SK-N-SH treated with all-trans-retinoic acid at 6 μM for 48 hours (cell line): ENCODE measurements around the gene IDUA.

Experiments used
- ATAC-seq: fragments of 200-7000 bp; cut with Tn5 transposase; 3 replicates; pipeline ENCODE4 v1.9.1; 2020; ENCODE audit warnings: mild to moderate bottlenecking, moderate library complexity
- ARNTL ChIP-seq: fragments of 450-650 bp; formaldehyde crosslinking; IDR thresholded peaks from 2 replicates; pipeline ENCODE4 v1.5.0; 2020; ENCODE audit warnings: low read depth, mild to moderate bottlenecking, moderate library complexity, borderline replicate concordance
- BACH2 ChIP-seq: fragments of 250-450 bp; sonication (Bioruptor Pico); IDR thresholded peaks from 2 replicates; pipeline ENCODE4 v1.9.0; 2021; ENCODE audit warnings: mild to moderate bottlenecking, borderline replicate concordance
- CSDC2 ChIP-seq: fragments of 250-450 bp; sonication (Bioruptor Pico); IDR thresholded peaks from 2 replicates; pipeline ENCODE4 v1.5.0; 2020; ENCODE audit warnings: mild to moderate bottlenecking, moderate library complexity
- ESRRG ChIP-seq: fragments of 250-450 bp; sonication (Bioruptor Pico); IDR thresholded peaks from 2 replicates; pipeline ENCODE4 v1.6.1; 2021; ENCODE audit warnings: mild to moderate bottlenecking
- GLIS3 ChIP-seq: fragments of 250-450 bp; sonication (Bioruptor Pico); IDR thresholded peaks from 2 replicates; pipeline ENCODE4 v1.5.0; 2020; ENCODE audit warnings: mild to moderate bottlenecking, moderate library complexity
- ISL1 ChIP-seq: fragments of 250-450 bp; sonication (Bioruptor Pico); IDR thresholded peaks from 2 replicates; pipeline ENCODE4 v2.1.2; 2022; ENCODE audit warnings: mild to moderate bottlenecking, moderate library complexity
- OSR1 ChIP-seq: fragments of 250-450 bp; sonication (Bioruptor Pico); IDR thresholded peaks from 2 replicates; pipeline ENCODE4 v1.8.0; 2022; ENCODE audit warnings: moderate library complexity, mild to moderate bottlenecking, inconsistent platforms
- PPARA ChIP-seq: fragments of 250-450 bp; sonication (Bioruptor Pico); IDR thresholded peaks from 2 replicates; pipeline ENCODE4 v1.5.0; 2020; ENCODE audit warnings: mild to moderate bottlenecking, borderline replicate concordance
- RARB ChIP-seq: fragments of 250-450 bp; sonication (Bioruptor Pico); IDR thresholded peaks from 2 replicates; pipeline ENCODE4 v1.8.0; 2021; ENCODE audit warnings: mild to moderate bottlenecking, moderate library complexity
- SNAI2 ChIP-seq: fragments of 250-450 bp; sonication (Bioruptor Pico); IDR thresholded peaks from 2 replicates; pipeline ENCODE4 v1.5.0; 2020; ENCODE audit warnings: mild to moderate bottlenecking, moderate library complexity
- TCF4 ChIP-seq: fragments of 250-450 bp; sonication (Bioruptor Pico); IDR thresholded peaks from 2 replicates; pipeline ENCODE4 v1.8.0; 2021; ENCODE audit warnings: mild to moderate bottlenecking, moderate library complexity, borderline replicate concordance
- ZC3H10 ChIP-seq: fragments of 250-450 bp; sonication (Bioruptor Pico); IDR thresholded peaks from 2 replicates; pipeline ENCODE4 v1.5.1; 2021; ENCODE audit warnings: mild to moderate bottlenecking, moderate library complexity
- ZFP3 ChIP-seq: fragments of 250-450 bp; sonication (Bioruptor Pico); IDR thresholded peaks from 2 replicates; pipeline ENCODE4 v1.5.0; 2020; ENCODE audit warnings: mild to moderate bottlenecking, moderate library complexity
- ZFP30 ChIP-seq: fragments of 450-650 bp; formaldehyde crosslinking; IDR thresholded peaks from 2 replicates; pipeline ENCODE4 v1.5.0; 2022; ENCODE audit warnings: mild to moderate bottlenecking, moderate library complexity
- ZNF565 ChIP-seq: fragments of 450-650 bp; formaldehyde crosslinking; conservative IDR thresholded peaks from 2 replicates; pipeline ENCODE4 v1.5.0; 2020; ENCODE audit warnings: low read depth, mild to moderate bottlenecking, moderate library complexity
- ZNF70 ChIP-seq: fragments of 450-650 bp; formaldehyde crosslinking; IDR thresholded peaks from 2 replicates; pipeline ENCODE4 v1.5.0; 2020; ENCODE audit warnings: mild to moderate bottlenecking, moderate library complexity
- ZNF8 ChIP-seq: fragments of 450-650 bp; formaldehyde crosslinking; IDR thresholded peaks from 2 replicates; pipeline ENCODE4 v1.5.0; 2020; ENCODE audit warnings: mild to moderate bottlenecking, moderate library complexity
- TF ChIP-seq, protein P1 (sequence below): fragments of 250-450 bp; sonication (Bioruptor Pico); IDR thresholded peaks from 2 replicates; pipeline ENCODE4 v1.8.0; 2021; ENCODE audit warnings: low read depth, mild to moderate bottlenecking, moderate library complexity, borderline replicate concordance
- TF ChIP-seq, protein P2 (sequence below): fragments of 250-450 bp; sonication (Bioruptor Pico); IDR thresholded peaks from 2 replicates; pipeline ENCODE4 v1.5.1; 2020; ENCODE audit warnings: low read depth, mild to moderate bottlenecking, moderate library complexity
- TF ChIP-seq, protein P3 (sequence below): fragments of 250-450 bp; sonication (Bioruptor Pico); IDR thresholded peaks from 2 replicates; pipeline ENCODE4 v1.5.1; 2021; ENCODE audit warnings: mild to moderate bottlenecking, moderate library complexity
- TF ChIP-seq, protein P4 (sequence below): fragments of 250-450 bp; sonication (Bioruptor Pico); IDR thresholded peaks from 2 replicates; pipeline ENCODE4 v1.5.0; 2020; ENCODE audit warnings: mild to moderate bottlenecking, moderate library complexity
- TF ChIP-seq, protein P5 (sequence below): fragments of 250-450 bp; sonication (Bioruptor Pico); IDR thresholded peaks from 2 replicates; pipeline ENCODE4 v1.8.0; 2020; ENCODE audit warnings: mild to moderate bottlenecking, moderate library complexity, borderline replicate concordance

The IDUA gene

DNA sequence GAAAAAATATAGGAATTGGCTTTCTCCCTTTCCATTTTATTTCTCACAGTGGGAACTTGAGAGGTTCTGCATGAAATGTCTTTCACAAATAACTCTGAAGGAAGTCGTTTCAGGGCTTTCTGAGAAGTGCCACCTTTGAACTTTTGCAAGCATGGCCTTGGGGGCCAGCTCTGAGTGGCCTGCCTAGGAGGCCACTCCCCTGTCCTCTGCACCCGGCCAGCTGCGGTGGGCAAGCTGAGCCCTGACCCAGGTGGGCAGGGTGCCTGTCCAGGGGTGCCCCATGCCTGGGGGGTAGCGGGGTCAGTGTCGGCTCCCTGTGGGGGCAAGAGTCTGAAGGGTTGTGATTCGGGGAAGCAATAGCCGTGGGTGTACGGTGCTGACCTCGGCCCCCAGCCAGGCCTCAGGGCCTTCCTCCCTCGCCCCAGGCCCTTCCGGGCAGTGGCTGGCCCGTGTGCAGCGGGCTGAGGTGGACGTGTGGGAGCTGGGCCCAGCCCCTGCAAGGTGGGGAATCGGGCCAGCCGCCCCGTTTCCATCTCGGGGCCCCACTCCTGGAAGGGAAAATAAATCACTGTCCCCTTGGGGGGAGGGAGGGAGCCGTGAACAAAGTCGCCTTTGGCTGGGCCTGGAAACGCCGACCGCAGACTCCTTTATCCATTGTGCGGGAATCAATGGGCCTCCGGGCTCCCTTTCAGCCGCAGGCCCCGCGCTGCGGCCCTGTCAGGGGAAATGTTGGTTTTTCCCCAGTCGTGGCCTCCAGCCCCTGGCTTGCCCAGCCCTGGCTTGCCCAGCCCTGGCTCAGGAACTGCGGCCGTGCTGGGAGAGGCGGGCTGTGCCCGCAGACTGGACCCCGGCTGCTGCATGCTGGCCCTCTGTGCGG lies 27.7 kb downstream of the IDUA start:
- TF ChIP-seq ZC3H10 (CRISPR knock-in tag) = no peak
- TF ChIP-seq CSDC2 (CRISPR knock-in tag) = no peak
- no peak for TF ChIP-seq RARB (CRISPR knock-in tag)
- TF ChIP-seq, all 23 proteins: peak for 0
- no peak for ATAC-seq

DNA sequence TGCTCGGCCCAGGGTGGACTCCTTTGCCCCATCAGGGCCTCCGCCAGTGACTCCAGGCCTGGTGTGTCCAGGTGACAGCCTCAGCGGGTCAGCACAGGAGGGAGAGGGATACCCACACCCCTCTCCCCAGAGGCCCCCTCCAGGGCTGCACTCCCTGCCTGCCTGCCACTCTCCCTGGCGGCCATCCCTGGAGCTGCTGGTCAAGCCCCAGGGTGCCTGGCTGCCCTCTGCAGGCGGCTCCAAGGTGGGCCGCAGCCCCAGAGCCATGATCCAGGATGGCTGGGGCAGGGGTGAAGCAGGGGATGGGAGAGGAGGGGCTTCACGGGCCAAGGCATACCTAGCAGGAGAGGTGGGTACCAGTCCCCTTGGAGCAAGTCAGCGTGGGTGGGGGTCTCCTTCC lies 28.3 kb downstream of the IDUA start:
- TF ChIP-seq BACH2 (CRISPR knock-in tag) (no peak), ESRRG (CRISPR knock-in tag) (no peak), ZNF565 (CRISPR knock-in tag) (no peak), TCF4 (no peak), ZNF8 (CRISPR knock-in tag) (no peak), RARB (CRISPR knock-in tag) (no peak), ISL1 (CRISPR knock-in tag) (no peak), OSR1 (CRISPR knock-in tag) (no peak), PPARA (CRISPR knock-in tag) (no peak), ZFP3 (CRISPR knock-in tag) (no peak), CSDC2 (CRISPR knock-in tag) (no peak), ZFP30 (CRISPR knock-in tag) (no peak), ZC3H10 (CRISPR knock-in tag) (no peak), SNAI2 (CRISPR knock-in tag) (no peak), ARNTL (CRISPR knock-in tag) (no peak)
- TF ChIP-seq, protein P1, sequence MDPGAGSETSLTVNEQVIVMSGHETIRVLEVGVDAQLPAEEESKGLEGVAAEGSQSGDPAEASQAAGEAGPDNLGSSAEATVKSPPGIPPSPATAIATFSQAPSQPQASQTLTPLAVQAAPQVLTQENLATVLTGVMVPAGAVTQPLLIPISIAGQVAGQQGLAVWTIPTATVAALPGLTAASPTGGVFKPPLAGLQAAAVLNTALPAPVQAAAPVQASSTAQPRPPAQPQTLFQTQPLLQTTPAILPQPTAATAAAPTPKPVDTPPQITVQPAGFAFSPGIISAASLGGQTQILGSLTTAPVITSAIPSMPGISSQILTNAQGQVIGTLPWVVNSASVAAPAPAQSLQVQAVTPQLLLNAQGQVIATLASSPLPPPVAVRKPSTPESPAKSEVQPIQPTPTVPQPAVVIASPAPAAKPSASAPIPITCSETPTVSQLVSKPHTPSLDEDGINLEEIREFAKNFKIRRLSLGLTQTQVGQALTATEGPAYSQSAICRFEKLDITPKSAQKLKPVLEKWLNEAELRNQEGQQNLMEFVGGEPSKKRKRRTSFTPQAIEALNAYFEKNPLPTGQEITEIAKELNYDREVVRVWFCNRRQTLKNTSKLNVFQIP = no peak
- TF ChIP-seq, protein P2, sequence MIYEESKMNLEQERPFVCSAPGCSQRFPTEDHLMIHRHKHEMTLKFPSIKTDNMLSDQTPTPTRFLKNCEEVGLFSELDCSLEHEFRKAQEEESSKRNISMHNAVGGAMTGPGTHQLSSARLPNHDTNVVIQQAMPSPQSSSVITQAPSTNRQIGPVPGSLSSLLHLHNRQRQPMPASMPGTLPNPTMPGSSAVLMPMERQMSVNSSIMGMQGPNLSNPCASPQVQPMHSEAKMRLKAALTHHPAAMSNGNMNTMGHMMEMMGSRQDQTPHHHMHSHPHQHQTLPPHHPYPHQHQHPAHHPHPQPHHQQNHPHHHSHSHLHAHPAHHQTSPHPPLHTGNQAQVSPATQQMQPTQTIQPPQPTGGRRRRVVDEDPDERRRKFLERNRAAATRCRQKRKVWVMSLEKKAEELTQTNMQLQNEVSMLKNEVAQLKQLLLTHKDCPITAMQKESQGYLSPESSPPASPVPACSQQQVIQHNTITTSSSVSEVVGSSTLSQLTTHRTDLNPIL (CRISPR knock-in tag) = no peak
- TF ChIP-seq, protein P3, sequence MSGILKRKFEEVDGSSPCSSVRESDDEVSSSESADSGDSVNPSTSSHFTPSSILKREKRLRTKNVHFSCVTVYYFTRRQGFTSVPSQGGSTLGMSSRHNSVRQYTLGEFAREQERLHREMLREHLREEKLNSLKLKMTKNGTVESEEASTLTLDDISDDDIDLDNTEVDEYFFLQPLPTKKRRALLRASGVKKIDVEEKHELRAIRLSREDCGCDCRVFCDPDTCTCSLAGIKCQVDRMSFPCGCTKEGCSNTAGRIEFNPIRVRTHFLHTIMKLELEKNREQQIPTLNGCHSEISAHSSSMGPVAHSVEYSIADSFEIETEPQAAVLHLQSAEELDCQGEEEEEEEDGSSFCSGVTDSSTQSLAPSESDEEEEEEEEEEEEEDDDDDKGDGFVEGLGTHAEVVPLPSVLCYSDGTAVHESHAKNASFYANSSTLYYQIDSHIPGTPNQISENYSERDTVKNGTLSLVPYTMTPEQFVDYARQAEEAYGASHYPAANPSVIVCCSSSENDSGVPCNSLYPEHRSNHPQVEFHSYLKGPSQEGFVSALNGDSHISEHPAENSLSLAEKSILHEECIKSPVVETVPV (CRISPR knock-in tag) = no peak
- TF ChIP-seq, protein P4, sequence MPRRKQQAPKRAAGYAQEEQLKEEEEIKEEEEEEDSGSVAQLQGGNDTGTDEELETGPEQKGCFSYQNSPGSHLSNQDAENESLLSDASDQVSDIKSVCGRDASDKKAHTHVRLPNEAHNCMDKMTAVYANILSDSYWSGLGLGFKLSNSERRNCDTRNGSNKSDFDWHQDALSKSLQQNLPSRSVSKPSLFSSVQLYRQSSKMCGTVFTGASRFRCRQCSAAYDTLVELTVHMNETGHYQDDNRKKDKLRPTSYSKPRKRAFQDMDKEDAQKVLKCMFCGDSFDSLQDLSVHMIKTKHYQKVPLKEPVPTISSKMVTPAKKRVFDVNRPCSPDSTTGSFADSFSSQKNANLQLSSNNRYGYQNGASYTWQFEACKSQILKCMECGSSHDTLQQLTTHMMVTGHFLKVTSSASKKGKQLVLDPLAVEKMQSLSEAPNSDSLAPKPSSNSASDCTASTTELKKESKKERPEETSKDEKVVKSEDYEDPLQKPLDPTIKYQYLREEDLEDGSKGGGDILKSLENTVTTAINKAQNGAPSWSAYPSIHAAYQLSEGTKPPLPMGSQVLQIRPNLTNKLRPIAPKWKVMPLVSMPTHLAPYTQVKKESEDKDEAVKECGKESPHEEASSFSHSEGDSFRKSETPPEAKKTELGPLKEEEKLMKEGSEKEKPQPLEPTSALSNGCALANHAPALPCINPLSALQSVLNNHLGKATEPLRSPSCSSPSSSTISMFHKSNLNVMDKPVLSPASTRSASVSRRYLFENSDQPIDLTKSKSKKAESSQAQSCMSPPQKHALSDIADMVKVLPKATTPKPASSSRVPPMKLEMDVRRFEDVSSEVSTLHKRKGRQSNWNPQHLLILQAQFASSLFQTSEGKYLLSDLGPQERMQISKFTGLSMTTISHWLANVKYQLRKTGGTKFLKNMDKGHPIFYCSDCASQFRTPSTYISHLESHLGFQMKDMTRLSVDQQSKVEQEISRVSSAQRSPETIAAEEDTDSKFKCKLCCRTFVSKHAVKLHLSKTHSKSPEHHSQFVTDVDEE (CRISPR knock-in tag) = no peak
- no peak for ATAC-seq

DNA sequence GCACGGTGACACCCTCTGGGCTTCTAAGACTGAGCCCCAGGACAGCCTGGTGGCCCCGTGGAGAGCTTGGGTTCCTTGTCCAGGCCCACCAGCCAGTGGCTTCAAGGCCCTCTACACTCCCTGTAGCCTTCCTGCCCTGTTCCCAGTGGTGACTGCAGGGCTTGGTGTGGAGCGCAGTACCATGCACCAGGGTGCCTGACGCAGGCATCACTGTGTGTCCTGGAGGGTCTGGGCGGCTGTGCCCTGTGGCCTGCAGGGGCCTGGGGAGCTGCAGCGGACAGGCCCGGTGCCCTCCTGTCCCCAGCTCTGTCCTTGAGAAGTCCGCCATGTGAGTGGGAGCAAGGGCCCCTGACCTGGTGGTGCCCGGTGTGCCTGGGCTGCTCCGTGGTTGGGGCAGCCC lies 28.9 kb downstream of the IDUA start:
- no peak for TF ChIP-seq OSR1 (CRISPR knock-in tag)
- no peak for TF ChIP-seq ESRRG (CRISPR knock-in tag)
- TF ChIP-seq TCF4 = no peak
- TF ChIP-seq PPARA (CRISPR knock-in tag) = no peak
- no peak for TF ChIP-seq ZNF70 (CRISPR knock-in tag)
- no peak for TF ChIP-seq BACH2 (CRISPR knock-in tag)
- TF ChIP-seq, all 23 proteins: peak for 0
- ATAC-seq = no peak

DNA sequence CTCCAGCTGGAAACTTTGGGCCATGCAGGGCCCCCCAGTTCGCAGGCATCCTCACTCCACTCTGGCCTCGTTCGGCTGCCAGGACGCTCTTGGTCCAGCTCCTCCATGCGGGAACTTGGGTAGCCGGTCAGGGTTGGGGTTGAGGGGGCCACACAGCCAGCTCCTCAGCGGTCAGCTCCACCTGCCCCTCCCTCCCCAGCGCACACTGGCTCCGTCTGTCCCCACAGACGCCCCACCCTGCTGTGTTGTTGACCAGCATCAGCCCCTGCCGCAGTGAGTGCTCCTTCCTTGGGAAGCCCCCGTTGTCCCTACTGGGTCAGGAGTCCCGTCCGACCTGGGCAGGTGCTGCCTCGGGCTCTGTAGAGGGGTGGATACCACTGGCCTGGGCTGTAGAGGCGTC lies 30.4 kb downstream of the IDUA start:
- no peak for ATAC-seq
- TF ChIP-seq ZNF8 (CRISPR knock-in tag) (no peak), ZNF70 (CRISPR knock-in tag) (no peak), GLIS3 (CRISPR knock-in tag) (no peak), CSDC2 (CRISPR knock-in tag) (no peak)
- TF ChIP-seq, protein P5, sequence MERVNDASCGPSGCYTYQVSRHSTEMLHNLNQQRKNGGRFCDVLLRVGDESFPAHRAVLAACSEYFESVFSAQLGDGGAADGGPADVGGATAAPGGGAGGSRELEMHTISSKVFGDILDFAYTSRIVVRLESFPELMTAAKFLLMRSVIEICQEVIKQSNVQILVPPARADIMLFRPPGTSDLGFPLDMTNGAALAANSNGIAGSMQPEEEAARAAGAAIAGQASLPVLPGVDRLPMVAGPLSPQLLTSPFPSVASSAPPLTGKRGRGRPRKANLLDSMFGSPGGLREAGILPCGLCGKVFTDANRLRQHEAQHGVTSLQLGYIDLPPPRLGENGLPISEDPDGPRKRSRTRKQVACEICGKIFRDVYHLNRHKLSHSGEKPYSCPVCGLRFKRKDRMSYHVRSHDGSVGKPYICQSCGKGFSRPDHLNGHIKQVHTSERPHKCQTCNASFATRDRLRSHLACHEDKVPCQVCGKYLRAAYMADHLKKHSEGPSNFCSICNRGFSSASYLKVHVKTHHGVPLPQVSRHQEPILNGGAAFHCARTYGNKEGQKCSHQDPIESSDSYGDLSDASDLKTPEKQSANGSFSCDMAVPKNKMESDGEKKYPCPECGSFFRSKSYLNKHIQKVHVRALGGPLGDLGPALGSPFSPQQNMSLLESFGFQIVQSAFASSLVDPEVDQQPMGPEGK (CRISPR knock-in tag) = no peak
- TF ChIP-seq, protein P4 (CRISPR knock-in tag) = no peak
- TF ChIP-seq, protein P3 (CRISPR knock-in tag) = no peak
